GM21367 (cell line): ENCODE results near the gene NGB.
"Not testable (repeated sequence)": the region's sequence is repeated elsewhere in the genome, so short reads cannot be mapped to it uniquely, and the experiment has no call there.

Source experiments
- ATAC-seq: cut with Tn5 transposase; IDR thresholded peaks from one replicate; pipeline ENCODE4 v1.9.1; 2021; ENCODE audit not compliant: unreplicated experiment

NGB gene

GRCh38 chr14:77271113-77271710 is at the start of gene NGB:
NGB (minus strand) TSS chr14:77271206; CDS start chr14:77270937, 269 bp downstream.
- ATAC-seq: no peak

- peak; percentile 70 for ATAC-seq
Observed at GRCh38 chr14:77320238-77320935, 49.4 kb upstream of the NGB start, which contains the start of gene POMT2. POMT2 (minus strand) TSS chr14:77320883; CDS start chr14:77320681, 202 bp downstream.

- no peak for ATAC-seq
Observed at GRCh38 chr14:77319422-77319821, 48.4 kb upstream of the NGB start.

- ATAC-seq: not testable (repeated sequence)
Observed at GRCh38 chr14:77318756-77319155, 47.8 kb upstream of the NGB start.

DNA sequence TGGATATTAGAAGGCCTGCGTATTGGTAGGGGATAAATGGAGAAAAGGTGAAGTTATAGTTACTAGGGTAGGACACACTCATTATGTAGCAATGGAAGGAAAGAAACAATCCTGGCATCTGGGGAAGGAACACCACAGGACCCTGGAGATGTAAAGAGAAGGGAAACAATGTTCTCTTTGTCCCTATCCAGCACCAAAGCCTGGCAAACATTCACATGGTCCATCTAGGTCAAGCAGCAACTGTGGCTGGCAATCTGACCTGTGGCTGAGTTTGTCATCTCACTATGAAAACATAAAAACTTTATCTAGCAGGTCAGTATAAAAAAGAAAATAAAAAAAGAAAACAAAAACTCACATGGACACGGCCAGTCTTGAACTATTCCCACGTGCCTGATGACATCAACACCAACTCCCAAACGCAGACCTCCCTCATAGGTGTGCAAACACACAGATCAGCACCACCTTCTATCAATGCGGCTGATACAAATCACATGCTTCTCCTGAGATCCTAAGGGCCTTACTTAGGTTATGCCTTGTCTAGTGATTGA is 47.1 kb upstream of the NGB start:
- no peak for ATAC-seq

DNA sequence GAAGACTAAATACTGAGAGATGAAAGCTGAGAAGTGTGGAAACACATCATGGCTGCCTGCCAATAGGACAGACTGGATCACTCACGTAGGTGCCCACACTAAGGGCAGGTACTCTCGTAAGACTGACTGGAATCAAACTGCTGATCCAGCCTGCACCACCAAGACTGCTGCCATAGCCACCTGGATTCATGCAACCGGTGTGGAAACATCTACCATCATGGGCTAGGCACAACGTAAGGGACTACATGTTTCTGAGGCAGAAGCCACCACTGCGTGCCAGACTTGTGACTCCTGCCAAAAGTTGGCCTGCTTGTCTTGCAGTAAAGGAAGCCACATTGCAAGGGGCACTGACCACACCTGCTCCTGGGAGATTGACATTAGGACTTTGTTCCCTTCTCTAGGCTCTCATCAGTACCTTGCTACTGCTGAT is 45.9 kb upstream of the NGB start:
- ATAC-seq: no peak

DNA sequence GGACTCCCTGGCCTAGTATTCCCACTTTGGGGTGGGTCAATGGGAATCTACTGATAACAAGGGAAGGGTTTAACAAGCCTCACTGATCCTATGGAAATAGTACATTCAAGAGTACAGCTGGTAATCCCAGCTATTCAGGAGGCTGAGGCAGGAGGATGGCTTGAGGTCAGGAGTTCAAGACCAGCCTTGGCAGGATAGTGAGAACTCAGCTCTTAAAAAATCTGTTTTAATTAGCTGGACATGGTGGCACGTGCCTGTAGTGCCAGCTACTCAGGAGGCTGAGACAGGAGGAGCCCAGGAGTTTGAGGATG is 45.1 kb upstream of the NGB start:
- no peak for ATAC-seq

GRCh38 chr14:77314539-77315457 is 43.8 kb upstream of the NGB start:
- no peak for ATAC-seq

- ATAC-seq: no peak
Observed at GRCh38 chr14:77314043-77314442, 43.0 kb upstream of the NGB start.

- ATAC-seq: no peak
Observed at GRCh38 chr14:77313371-77313770, 42.4 kb upstream of the NGB start.

- ATAC-seq: no peak
Observed at GRCh38 chr14:77311217-77311616, 40.2 kb upstream of the NGB start.

DNA sequence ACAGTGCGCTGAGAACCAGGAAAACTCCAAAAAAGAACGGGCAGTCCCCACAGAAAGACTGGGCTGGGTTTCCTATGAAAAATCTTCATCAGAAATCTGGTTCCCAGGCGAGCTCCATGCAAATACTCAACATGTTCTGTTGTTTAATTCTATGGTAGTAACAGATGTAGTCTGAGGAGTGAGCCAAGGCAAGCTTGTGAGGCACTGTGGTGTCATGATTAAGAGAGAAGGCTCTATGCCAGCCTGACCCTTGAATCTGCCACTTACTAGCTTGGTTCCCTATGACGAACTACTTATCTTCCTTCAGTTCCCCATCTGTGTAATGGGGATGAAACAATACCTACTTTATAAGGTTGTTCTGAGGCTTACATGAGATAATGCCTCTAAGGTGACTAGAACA is 39.0 kb upstream of the NGB start:
- no peak for ATAC-seq

DNA sequence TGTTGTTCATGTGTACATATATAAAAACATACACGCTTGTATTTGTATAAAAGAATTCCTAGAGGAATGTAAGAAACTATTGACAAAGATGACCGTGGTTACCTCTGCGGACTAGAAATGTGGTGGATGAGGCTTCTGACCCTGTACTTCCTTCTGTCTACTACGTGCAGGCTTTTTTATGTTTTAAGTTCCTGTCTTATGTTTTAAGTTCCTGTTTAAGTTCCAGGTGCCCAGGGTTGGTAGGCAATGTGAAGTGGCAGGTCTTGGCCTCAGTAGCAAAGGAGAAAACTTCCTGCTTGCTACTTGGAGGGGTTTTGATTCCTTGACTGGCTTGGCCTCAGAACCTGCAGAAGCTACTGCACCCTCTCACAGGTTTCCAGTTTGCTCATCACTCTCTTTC is 38.1 kb upstream of the NGB start:
- ATAC-seq: no peak

- no peak for ATAC-seq
Observed at GRCh38 chr14:77306851-77307496, 36.0 kb upstream of the NGB start.

GRCh38 chr14:77306416-77306815 is 35.4 kb upstream of the NGB start:
- no peak for ATAC-seq

- ATAC-seq: no peak
Observed at GRCh38 chr14:77305696-77306095, 34.7 kb upstream of the NGB start.

- ATAC-seq: peak; percentile 56
Observed at GRCh38 chr14:77303417-77304156, 32.6 kb upstream of the NGB start.

DNA sequence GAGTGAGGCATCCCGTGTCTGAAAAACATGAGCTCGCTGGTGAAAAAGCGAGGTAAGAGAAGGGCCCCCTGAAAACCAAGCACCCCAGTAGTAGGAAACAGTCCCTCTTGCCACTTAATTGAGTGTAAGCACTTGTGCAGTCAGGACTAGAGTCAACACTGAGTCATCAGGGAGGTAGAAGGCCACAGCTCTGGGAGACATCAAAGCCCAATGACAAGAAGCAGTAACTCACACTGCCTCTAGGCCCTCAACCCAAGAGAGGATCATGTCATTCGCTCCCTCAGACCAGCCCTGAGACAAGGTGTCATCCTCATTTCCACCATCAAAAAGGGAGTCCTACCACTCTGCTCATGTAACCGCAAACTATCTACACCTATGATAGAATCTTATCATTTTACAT is 31.9 kb upstream of the NGB start:
- ATAC-seq: no peak

- ATAC-seq: no peak
Observed at GRCh38 chr14:77301103-77301502, 30.1 kb upstream of the NGB start.

DNA sequence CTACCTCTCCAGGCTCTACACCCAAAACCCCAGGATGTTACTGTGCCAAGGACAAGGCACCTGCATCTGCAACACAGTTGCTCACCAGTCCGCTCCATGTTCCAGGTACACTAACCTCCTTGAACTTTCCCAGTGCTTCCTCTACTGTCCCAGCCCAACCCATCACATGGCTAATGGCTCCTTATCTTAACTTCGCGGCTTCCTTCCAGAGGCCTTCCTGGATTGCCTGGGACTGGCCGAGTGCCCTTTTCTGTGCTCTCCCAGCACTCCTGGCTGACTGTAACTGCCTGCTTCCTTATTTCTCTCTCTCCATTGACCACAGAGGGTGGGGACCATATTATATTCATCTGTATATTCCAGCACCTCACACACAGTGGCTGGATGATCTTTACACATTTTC is 28.8 kb upstream of the NGB start:
- no peak for ATAC-seq
